Smooth muscle cell (in vitro differentiated cells): Measurements from ENCODE around the gene SLC38A9. TPM values are rescaled to one million over a fixed set of nuclear protein-coding genes. Genes with fewer than 3 reads are reported as not detected.

ENCODE experiments used
- DNase-seq: peaks from one replicate; lab custom pipeline; 2025; ENCODE audit not compliant: unreplicated experiment; lab: John Stamatoyannopoulos, UW
- H2AFZ ChIP-seq: fragments of 200-600 bp; sonication (generic); 2 replicates; pipeline ENCODE4 v1.6.0; 2016; ENCODE audit warnings: antibody characterized with exemption, low read depth, mild to moderate bottlenecking
- H3F3A ChIP-seq: fragments of 200-600 bp; sonication (generic); 2 replicates; pipeline ENCODE4 v1.6.0; 2017; ENCODE audit warnings: antibody characterized with exemption, low read depth
- H3K27ac ChIP-seq: fragments of 200-600 bp; sonication (generic); 2 replicates; pipeline ENCODE4 v1.5.1; 2016; ENCODE audit warnings: low read depth, mild to moderate bottlenecking
- H3K27me3 ChIP-seq: fragments of 200-600 bp; sonication (generic); 2 replicates; pipeline ENCODE4 v1.6.1; 2016; ENCODE audit warnings: low read depth, mild to moderate bottlenecking
- H3K36me3 ChIP-seq: fragments of 200-600 bp; sonication (generic); 2 replicates; pipeline ENCODE4 v1.5.1; 2016; ENCODE audit warnings: low read depth
- H3K4me1 ChIP-seq: fragments of 200-600 bp; sonication (generic); 2 replicates; pipeline ENCODE4 v1.5.1; 2016; ENCODE audit warnings: low read depth
- H3K4me2 ChIP-seq: fragments of 200-600 bp; sonication (generic); 2 replicates; pipeline ENCODE4 v1.6.0; 2016; ENCODE audit warnings: mild to moderate bottlenecking
- H3K4me3 ChIP-seq: fragments of 200-600 bp; sonication (generic); 2 replicates; pipeline ENCODE4 v1.5.1; 2016; ENCODE audit warnings: mild to moderate bottlenecking
- H3K79me2 ChIP-seq: fragments of 200-600 bp; sonication (generic); 2 replicates; pipeline ENCODE4 v1.6.0; 2016; ENCODE audit warnings: low read depth, mild to moderate bottlenecking
- H3K9ac ChIP-seq: fragments of 200-600 bp; sonication (generic); 2 replicates; pipeline ENCODE4 v1.6.0; 2016; ENCODE audit warnings: low read depth
- H3K9me3 ChIP-seq: fragments of 200-600 bp; sonication (generic); replicated peaks from 2 replicates; pipeline ENCODE4 v1.5.1; 2016; ENCODE audit warnings: low read depth
- H4K20me1 ChIP-seq: fragments of 200-600 bp; sonication (generic); 2 replicates; pipeline ENCODE4 v1.6.0; 2016; ENCODE audit warnings: low read depth
- CTCF ChIP-seq: fragments of 200-600 bp; sonication (generic); IDR thresholded peaks from 2 replicates; pipeline ENCODE4 v1.5.1; 2017; ENCODE audit warnings: borderline replicate concordance, mild to moderate bottlenecking, antibody characterized with exemption; ENCODE audit not compliant: insufficient read depth, poor library complexity, severe bottlenecking
- WGBS: methylation state at CpG from one replicate; pipeline ENCODE4 v1.1.7; 2016; ENCODE audit warnings: low lambda C conversion rate; 5-methylcytosine and 5-hydroxymethylcytosine counted together
- polyA plus RNA-seq: library from polyadenylated mRNA; unstranded; fragments of >200 nt; fragmentation: Nextera tagmentation; extraction: Ambion mirVana; gene quantifications from 2 replicates; pipeline ENCODE4 v1.2.1, GENCODE V29; 2016
- total RNA-seq: library from RNA; depleted of rRNA; stranded (reverse); fragments of >200 nt; gene quantifications from 2 replicates; pipeline ENCODE4 v1.2.3, GENCODE V29; 2014

SLC38A9 gene
- total and polyA plus RNA-seq, 2 experiments from 2014 or later: 19.8 to 41.0 TPM

- Histone ChIP-seq H3F3A (no peaks in the 10 kb centered on the region), H3K4me2 (no peak overlapping the region), H3K27me3 (peaks cover 8% of the 10 kb centered on the region), H2AFZ (no peak overlapping the region), H4K20me1 (no peaks in the 10 kb centered on the region), H3K4me3 (no peak overlapping the region), H3K9me3 (no peaks in the 10 kb centered on the region), H3K27ac (no peak overlapping the region), H3K9ac (no peak overlapping the region), H3K36me3 (no peaks in the 10 kb centered on the region), H3K4me1 (no peaks in the 10 kb centered on the region), H3K79me2 (no peaks in the 10 kb centered on the region)
- DNase-seq: no peak
- 92% methylated on average over 3 of the region's 3 CpGs for WGBS
- no peak for TF ChIP-seq CTCF
Measured at GRCh38 chr5:55750499-55750898, 38.4 kb upstream of the SLC38A9 start.

DNA sequence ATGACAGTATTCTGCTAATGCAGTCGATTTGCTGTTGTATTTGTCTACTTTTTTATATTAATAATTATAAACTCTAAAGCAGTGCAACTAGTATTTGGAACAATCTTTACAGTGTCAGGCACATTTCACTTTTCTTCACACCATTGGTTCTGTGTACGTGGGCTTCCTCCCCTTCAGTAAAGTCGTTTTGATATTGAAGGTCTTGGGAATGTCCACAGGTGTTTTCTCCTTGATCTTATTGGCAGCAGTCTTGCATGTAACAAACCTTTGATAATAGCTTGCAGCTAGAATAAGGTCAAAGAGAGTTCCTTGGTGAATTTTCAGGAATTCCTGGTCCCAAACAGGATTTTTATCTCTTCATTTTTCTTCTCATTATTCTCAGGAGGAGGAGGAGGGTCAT lies 37.9 kb upstream of the SLC38A9 start:
- no peak overlapping the region for H3K4me2 ChIP-seq
- no peak overlapping the region for H3K27ac ChIP-seq
- no peak overlapping the region for H3K4me3 ChIP-seq
- peaks cover 8% of the 10 kb centered on the region for H3K27me3 ChIP-seq
- no peaks in the 10 kb centered on the region for H3K9me3 ChIP-seq
- no peaks in the 10 kb centered on the region for H3K79me2 ChIP-seq
- 71% methylated on average over 3 of the region's 3 CpGs for WGBS
- no peak overlapping the region for H3K9ac ChIP-seq
- H4K20me1 ChIP-seq: no peaks in the 10 kb centered on the region
- H3K4me1 ChIP-seq: no peaks in the 10 kb centered on the region
- DNase-seq: no peak
- H3K36me3 ChIP-seq: no peaks in the 10 kb centered on the region
- no peak for TF ChIP-seq CTCF
- no peaks in the 10 kb centered on the region for H3F3A ChIP-seq
- no peak overlapping the region for H2AFZ ChIP-seq

GRCh38 chr5:55749387-55749786 lies 37.3 kb upstream of the SLC38A9 start:
- Histone ChIP-seq H3K27ac (no peak overlapping the region), H3K27me3 (peaks cover 8% of the 10 kb centered on the region), H4K20me1 (no peaks in the 10 kb centered on the region), H3K4me3 (no peak overlapping the region), H3K79me2 (no peaks in the 10 kb centered on the region), H3K9me3 (no peaks in the 10 kb centered on the region), H2AFZ (no peak overlapping the region), H3K4me1 (no peaks in the 10 kb centered on the region), H3K9ac (no peak overlapping the region), H3K36me3 (no peaks in the 10 kb centered on the region), H3K4me2 (no peak overlapping the region), H3F3A (no peaks in the 10 kb centered on the region)
- no peak for TF ChIP-seq CTCF
- WGBS: 73% methylated on average over 2 of the region's 2 CpGs
- DNase-seq: no peak

GRCh38 chr5:55747778-55748318 lies 35.7 kb upstream of the SLC38A9 start:
- H3K4me1 ChIP-seq: no peaks in the 10 kb centered on the region
- TF ChIP-seq CTCF: no peak
- H3K9me3 ChIP-seq: no peaks in the 10 kb centered on the region
- no peak overlapping the region for H3K4me3 ChIP-seq
- no peak overlapping the region for H3K4me2 ChIP-seq
- H3K36me3 ChIP-seq: no peaks in the 10 kb centered on the region
- H2AFZ ChIP-seq: no peak overlapping the region
- DNase-seq: no peak
- no peaks in the 10 kb centered on the region for H3K79me2 ChIP-seq
- H3K9ac ChIP-seq: no peak overlapping the region
- H3K27me3 ChIP-seq: peaks cover 8% of the 10 kb centered on the region
- H4K20me1 ChIP-seq: no peaks in the 10 kb centered on the region
- H3F3A ChIP-seq: no peaks in the 10 kb centered on the region
- 79% methylated on average over 2 of the region's 2 CpGs for WGBS
- H3K27ac ChIP-seq: no peak overlapping the region
